Gastroesophageal sphincter (tissue), 4 donors: Measurements from ENCODE around the gene KIF26A. TPM values are rescaled to one million over a fixed set of nuclear protein-coding genes. Genes with fewer than 3 reads are reported as not detected.

Experiments
- ATAC-seq: fragments of 150-250 bp; one replicate; pipeline ENCODE4 v1.9.1; 2016; ENCODE audit warnings: mild to moderate bottlenecking, moderate library complexity
- H3K27ac ChIP-seq, 4 donors: fragments of 200-600 bp; sonication (generic) in 3 of 4; 1 replicate in 3 of 4; 2 replicates in 1 of 4; pipeline ENCODE4 v1.5.1; 2016 to 2019
- H3K27me3 ChIP-seq: fragments of 200-600 bp; sonication (generic); one replicate; pipeline ENCODE4 v1.5.1; 2019
- H3K36me3 ChIP-seq, 2 donors: fragments of 200-600 bp; sonication (generic); one replicate each; pipeline ENCODE4 v1.5.1; 2019; ENCODE audit warnings: control low read depth in 1 of 2
- H3K4me1 ChIP-seq, 3 donors: fragments of 200-600 bp; sonication (generic); 1 replicate in 2 of 3; 2 replicates in 1 of 3; pipeline ENCODE4 v1.5.1; 2016 to 2019; ENCODE audit warnings: control low read depth in 2 of 3
- H3K4me3 ChIP-seq, 2 donors: fragments of 200-600 bp; sonication (generic); one replicate each; pipeline ENCODE4 v1.5.1; 2019; ENCODE audit warnings: mild to moderate bottlenecking in 1 of 2, moderate library complexity in 1 of 2
- H3K9me3 ChIP-seq, 3 donors: fragments of 200-600 bp; sonication (generic); one replicate each; pipeline ENCODE4 v1.5.1; 2017 to 2019; ENCODE audit warnings: control low read depth in 2 of 3
- CTCF ChIP-seq, 4 experiments: fragments of 200-600 bp in 2 of 4; fragments of 450-650 bp in 2 of 4; sonication (generic) in 1 of 4; IDR thresholded peaks; one replicate each; pipeline ENCODE4 v1.5.1; 2017 to 2019; ENCODE audit warnings: antibody characterized with exemption in 4 of 4, mild to moderate bottlenecking in 2 of 4, moderate library complexity in 2 of 4
- EP300 ChIP-seq: sonication (generic); formaldehyde crosslinking; IDR thresholded peaks from one replicate; pipeline ENCODE4 v1.6.1; 2017; ENCODE audit warnings: antibody characterized with exemption, mild to moderate bottlenecking
- POLR2A ChIP-seq, 2 donors: fragments of 450-650 bp; IDR thresholded peaks; one replicate each; pipeline ENCODE4 v1.6.1; 2017; ENCODE audit warnings: antibody characterized with exemption in 2 of 2, mild to moderate bottlenecking in 2 of 2, moderate library complexity in 1 of 2
- POLR2AphosphoS5 ChIP-seq: sonication (generic); formaldehyde crosslinking; IDR thresholded peaks from one replicate; pipeline ENCODE4 v1.6.1; 2017; ENCODE audit warnings: antibody characterized with exemption
- WGBS, 2 donors: methylation state at CpG; one replicate each; pipeline ENCODE4 v1.1.5; 2018; ENCODE audit warnings: low coverage in 1 of 2; 5-methylcytosine and 5-hydroxymethylcytosine counted together
- total RNA-seq, 4 donors: library from RNA; depleted of rRNA; stranded (reverse); fragments of >200 nt; gene quantifications; one replicate each; pipeline ENCODE4 v1.1.0, GENCODE V29; 2016

KIF26A gene
- total RNA-seq, 4 donors from 2014 or later: 2.2 to 6.9 (median 2.9) TPM

GRCh38 chr14:104209985-104210816 lies 71.8 kb downstream of the KIF26A start:
- ATAC-seq: no peak
- Histone ChIP-seq H3K9me3 (no peaks in the 10 kb centered on the region), H3K4me3 (no peak overlapping the region), H3K36me3 (no peaks in the 10 kb centered on the region), H3K4me1 (no peaks in the 10 kb centered on the region), H3K27me3 (peaks cover 65% of the 10 kb centered on the region), H3K27ac (no peak overlapping the region)
- 30 to 56% methylated on average over 2 to 4 of the region's 21 CpGs for WGBS, 2 donors
- TF ChIP-seq POLR2A (IDR thresholded peaks at IDR 0.05) (no peak), CTCF (IDR thresholded peaks at IDR 0.05) (no peak), POLR2AphosphoS5 (no peak), EP300 (no peak)

- TF ChIP-seq POLR2A (IDR thresholded peaks at IDR 0.05) (no peak), EP300 (no peak), POLR2AphosphoS5 (no peak), CTCF (IDR thresholded peaks at IDR 0.05) (no peak)
- H3K9me3 ChIP-seq: no peaks in the 10 kb centered on the region
- no peaks in the 10 kb centered on the region for H3K4me1 ChIP-seq
- peaks cover 63% of the 10 kb centered on the region for H3K27me3 ChIP-seq
- H3K27ac ChIP-seq: no peak overlapping the region
- no peak overlapping the region for H3K4me3 ChIP-seq
- no peaks in the 10 kb centered on the region for H3K36me3 ChIP-seq
- no CpG with 5 or more reads among the region's 11 CpGs for WGBS, 2 donors
- no peak for ATAC-seq
Observed at GRCh38 chr14:104210817-104211195, 72.4 kb downstream of the KIF26A start.

GRCh38 chr14:104211215-104211614 lies 72.8 kb downstream of the KIF26A start:
- 50% methylated on average over 1 of the region's 13 CpGs; no CpG with 5 or more reads in 1 of the 2 donors for WGBS, 2 donors
- no peak overlapping the region for H3K4me3 ChIP-seq
- no peak for ATAC-seq
- no peak overlapping the region for H3K27ac ChIP-seq
- H3K36me3 ChIP-seq: no peaks in the 10 kb centered on the region
- TF ChIP-seq POLR2A (IDR thresholded peaks at IDR 0.05) (no peak), CTCF (IDR thresholded peaks at IDR 0.05) (no peak), POLR2AphosphoS5 (no peak), EP300 (no peak)
- H3K27me3 ChIP-seq: peaks cover 59% of the 10 kb centered on the region
- H3K9me3 ChIP-seq: no peaks in the 10 kb centered on the region
- H3K4me1 ChIP-seq: no peaks in the 10 kb centered on the region

- H3K27me3 ChIP-seq: peaks cover 55% of the 10 kb centered on the region
- H3K4me1 ChIP-seq: no peaks in the 10 kb centered on the region
- WGBS, 2 donors: 80 to 95% methylated on average over 1 to 7 of the region's 9 CpGs
- no peaks in the 10 kb centered on the region for H3K9me3 ChIP-seq
- no peak for ATAC-seq
- H3K27ac ChIP-seq: no peak overlapping the region
- TF ChIP-seq EP300 (no peak), POLR2AphosphoS5 (no peak), POLR2A (IDR thresholded peaks at IDR 0.05) (no peak)
- H3K4me3 ChIP-seq: no peak overlapping the region
- no peaks in the 10 kb centered on the region for H3K36me3 ChIP-seq
Observed at GRCh38 chr14:104211741-104212140, 73.4 kb downstream of the KIF26A start.

GRCh38 chr14:104212206-104213095 lies 74.1 kb downstream of the KIF26A start:
- Histone ChIP-seq H3K9me3 (no peaks in the 10 kb centered on the region), H3K27ac (no peak overlapping the region), H3K4me3 (no peak overlapping the region), H3K4me1 (no peaks in the 10 kb centered on the region), H3K36me3 (no peaks in the 10 kb centered on the region), H3K27me3 (peaks cover 48% of the 10 kb centered on the region)
- 90 to 100% methylated on average over 2 to 6 of the region's 27 CpGs for WGBS, 2 donors
- no peak for ATAC-seq
- TF ChIP-seq POLR2AphosphoS5 (no peak), CTCF (IDR thresholded peaks at IDR 0.05) (no peak), POLR2A (IDR thresholded peaks at IDR 0.05) (no peak), EP300 (no peak)
